ENCODE results near the gene MMP24OS.

Gene MMP24OS

DNA sequence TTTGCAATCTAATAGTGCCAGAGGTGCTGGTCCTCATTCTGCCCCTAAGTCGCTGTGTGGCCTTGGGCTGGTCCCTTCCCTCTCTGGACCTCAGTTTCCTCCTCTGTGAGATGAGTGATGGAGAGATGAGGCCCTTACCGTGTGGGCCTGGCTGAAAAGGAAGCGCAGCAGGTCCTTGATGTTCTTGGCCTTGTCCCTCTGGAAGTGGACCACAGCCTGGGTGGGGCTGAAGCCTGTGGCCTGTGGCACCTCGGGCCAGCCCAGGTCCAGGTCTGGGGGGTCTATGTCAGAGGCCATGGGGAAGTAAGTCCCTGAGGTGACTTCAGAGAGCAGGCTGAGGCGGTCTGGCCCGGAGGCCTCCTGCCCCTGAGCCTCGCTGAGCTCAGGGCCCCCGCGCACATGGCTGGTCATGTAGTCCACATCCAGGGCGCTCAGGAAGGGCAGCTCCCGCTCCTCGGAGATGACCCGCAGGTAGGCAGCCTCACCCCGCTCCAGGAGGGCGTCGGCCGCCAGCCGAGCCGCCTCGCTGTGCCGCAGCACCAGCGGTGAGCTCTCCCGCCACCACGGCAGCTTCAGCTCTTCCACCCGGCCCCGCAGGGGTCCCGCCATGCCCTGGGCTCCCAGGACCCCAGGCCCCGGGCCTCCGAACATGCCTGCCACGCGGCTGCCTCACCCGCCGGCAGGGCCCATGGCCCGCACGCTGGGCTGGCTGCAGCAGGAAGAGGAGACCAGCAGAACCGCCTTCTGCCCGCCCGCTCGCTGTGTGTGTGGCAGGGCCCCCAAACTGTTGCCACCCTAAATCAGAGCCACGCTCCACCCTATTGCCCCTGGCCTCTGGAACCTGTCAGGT lies 14.0 kb upstream of the MMP24OS start, which contains the start of gene FAM83C:
Gene FAM83C, minus strand, starts transcription at position 772 of the 850 bp plus-strand sequence. Its CDS starts 121 bp downstream, at position 651.
- no peak for DNase-seq (ENCODE audit: low read depth)

DNA sequence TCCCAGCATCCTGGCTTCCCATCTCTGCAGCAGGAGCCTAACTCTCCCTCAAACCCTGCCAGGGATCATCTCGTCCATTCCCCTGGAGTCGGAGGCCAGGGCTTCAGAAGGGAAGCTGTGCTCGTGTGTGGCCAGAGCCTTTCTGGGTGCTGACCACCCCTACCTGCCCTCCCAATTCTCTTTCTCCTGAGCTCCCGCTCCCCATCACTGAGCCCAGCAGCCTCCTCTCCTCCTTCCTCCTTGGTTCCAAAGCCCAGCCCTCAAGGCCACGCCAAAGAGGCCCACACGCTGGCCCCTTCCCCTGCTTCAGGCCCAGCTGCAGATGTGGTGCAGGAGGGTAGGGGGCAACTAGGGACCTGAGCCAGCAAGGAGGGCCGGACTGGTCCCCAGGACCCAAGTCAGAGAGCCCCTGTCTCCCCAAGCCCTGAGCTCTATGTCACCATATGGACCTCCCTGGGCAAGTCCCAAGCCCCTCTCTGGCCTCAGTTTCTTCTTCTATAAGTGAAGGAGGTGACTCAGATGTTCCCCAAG lies 13.0 kb upstream of the MMP24OS start:
- no peak for DNase-seq (ENCODE audit: low read depth)

DNA sequence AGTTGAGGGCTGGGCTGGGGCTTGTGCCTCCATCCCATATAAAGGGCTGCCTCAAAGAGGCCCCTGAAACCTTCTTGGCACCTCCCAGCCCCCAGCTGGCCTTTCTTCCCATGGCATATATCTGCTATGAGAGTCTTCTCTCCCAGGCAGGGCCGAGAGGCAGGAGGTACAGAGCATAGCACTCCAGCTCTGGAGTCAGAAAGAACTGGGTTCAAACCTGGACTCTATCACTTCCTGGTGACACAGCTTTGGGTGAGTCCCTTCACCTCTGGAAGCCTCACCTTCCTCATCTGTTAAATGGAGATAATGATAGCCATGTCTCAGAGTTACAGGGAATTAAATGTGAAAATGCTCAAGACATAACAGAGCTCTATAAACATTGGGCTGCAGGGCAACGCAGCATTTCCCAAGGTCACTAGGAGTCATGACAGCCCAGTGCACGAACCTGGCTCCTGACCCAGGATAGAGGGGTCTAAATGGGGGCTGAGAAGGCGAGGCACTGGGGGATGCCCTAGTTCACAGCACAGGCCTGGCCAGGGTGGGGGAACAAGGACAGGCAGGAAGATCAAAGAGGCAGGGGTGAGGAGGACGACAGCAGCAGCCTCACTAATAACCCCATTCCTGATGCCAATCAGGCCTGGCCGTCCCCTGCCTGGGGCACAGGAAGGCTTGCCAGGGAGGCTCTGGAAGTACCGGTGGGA lies 12.4 kb upstream of the MMP24OS start:
- no peak for DNase-seq (ENCODE audit: low read depth)

DNA sequence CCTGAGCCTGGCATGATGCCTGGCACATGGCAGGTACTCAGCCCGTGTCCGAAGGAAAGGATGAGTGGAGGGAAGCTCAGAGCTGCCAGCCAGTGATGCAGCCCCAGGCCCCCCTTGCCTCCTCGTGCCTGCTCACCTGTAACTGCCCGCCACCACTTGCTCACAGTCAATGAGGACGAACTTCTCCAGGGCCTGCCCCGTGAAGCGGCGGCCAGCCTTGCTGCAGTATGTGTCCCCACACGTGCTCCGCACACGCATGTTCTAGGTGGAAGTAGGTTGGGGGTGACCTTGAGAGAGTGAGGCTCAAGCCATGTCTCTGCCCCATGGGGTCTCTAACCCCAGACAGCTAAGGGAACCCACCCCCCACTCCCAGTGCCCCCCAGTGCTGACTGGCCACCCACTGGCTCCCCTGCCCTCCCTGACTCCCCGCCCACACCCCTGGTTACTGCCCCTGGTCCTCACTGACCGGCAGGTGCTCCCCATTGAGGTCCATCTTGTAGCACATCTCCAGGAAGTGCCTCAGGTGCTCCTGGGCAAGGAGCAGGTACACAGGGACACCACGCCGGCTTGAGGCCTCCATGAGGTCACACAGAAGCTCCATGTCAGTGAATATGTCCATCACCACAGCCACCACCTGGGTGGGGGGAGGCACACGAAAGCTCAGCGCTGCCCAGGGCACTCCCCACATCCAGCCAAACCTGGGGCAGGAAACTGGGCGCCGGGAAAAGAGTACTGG lies 10.6 kb upstream of the MMP24OS start:
- DNase-seq (ENCODE audit: low read depth) = no peak

DNA sequence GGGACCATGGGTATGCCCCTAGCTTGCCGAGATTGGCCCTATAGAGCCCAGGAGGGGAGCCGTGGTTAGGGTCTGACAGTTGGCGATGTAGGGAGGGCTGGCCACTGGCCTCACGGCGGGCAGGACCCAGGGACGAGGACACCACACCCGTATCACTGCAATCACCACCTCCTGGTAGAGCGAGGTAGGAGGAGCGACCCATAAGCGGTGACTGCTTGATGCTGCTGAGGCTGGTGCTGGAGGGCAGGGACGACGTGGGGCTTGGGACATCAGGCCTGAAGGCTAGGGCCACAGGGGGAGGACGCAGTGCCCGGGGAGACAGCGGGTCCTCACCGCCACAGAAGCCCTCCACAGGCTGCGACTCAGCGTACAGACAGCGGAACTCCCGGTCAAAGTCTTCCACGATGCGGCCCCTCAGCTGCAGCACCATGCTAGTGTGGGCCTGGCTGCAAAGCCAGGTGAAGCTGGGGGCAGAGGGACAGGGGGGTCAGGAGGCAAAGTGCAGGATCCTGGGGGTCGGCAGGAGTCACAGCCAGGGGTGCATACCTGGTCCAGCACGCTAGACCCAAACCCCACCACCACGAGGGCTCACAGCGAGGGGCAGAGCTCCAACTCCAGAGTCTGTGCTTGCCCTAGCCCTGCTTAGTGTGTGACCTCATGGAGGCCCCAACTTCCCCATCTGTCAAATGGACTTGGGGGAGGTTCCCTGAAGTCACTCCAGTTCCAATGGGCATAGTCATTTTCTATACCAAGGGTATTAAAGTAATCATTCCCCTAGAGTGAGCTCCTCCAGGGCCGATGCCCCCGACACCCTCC lies 9.8 kb upstream of the MMP24OS start:
- DNase-seq (ENCODE audit: low read depth) = no peak

DNA sequence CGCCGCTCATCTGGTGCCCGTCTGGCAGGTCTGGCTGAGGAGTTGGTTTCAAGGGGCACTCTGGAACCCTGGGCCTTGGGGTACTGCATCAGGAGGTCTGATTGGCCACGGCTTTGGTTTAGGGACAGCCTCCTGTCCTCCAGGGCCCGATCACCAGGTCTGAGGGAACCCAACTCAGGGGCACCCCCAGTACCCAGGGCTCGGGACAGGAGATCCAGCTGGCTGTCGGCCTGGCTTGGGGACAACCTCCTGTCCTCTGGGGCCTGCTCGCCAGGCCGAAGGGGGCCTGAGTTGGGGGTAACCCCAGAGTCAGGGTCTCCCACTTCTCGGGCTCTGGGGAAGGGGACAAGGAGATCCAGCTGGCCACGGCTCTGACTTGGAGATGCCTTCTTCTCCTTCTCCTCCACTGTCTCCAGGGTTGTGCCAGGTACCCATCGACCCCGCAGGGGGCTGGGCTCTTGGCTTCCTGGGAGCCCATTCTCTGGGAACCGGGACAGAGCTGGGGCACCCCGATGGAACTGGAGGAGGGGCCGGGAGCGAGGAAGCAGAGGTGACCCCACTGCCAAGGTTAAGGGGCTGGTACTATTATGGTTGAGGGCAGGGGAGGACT lies 9.1 kb upstream of the MMP24OS start:
- no peak for DNase-seq (ENCODE audit: low read depth)

DNA sequence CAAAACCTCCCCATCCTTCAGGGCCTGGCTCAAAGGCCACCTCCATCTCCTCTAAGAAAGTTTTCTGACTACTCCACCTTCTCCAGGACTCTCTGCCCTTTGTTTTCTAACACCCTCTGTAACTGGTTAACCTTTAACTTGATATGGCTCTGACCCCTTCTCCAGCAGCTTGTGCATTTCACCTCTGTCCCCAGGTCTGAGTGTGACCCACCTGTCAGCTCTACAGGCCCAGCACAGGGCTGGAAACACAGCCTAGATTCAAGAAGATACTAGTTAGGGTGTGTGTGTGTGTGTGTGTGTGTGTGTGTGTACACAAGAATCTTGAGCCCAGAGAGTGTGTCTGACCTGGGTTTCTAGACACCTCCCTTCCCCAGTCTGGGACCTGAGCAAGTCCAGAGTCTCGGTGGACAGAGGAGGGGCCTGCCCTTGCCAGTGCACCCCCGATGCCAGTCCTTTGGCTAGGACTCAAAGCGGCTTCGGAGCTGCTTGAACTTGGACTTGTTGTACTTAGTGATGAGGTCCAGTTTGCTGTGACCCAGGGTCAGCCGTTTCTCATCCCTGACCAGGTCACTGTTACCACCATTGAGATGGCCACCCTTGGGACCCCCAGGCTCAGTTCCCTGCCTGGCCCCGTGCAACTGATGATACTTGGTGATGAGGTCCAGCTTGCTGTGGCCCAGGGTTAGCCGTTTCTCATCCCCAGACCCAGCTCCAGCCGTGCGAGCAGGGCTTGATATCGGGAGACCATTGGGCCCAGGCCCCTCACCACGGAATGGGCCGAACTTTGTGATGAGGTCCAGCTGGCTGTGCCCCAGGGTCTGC lies 8.4 kb upstream of the MMP24OS start:
- no peak for DNase-seq (ENCODE audit: low read depth)

DNA sequence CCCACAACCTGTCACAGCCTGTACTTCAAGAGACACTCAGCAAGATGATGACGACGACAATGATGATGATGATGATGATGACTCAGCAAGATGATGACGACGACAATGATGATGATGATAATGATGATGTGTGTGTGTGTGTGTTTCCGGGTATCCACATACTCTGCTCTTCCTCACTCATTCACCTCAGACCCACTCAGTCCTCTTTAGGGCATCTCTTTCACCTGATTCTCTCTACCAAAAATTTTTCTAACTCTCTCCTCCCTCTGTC lies 7.8 kb upstream of the MMP24OS start:
- no peak for DNase-seq (ENCODE audit: low read depth)

DNA sequence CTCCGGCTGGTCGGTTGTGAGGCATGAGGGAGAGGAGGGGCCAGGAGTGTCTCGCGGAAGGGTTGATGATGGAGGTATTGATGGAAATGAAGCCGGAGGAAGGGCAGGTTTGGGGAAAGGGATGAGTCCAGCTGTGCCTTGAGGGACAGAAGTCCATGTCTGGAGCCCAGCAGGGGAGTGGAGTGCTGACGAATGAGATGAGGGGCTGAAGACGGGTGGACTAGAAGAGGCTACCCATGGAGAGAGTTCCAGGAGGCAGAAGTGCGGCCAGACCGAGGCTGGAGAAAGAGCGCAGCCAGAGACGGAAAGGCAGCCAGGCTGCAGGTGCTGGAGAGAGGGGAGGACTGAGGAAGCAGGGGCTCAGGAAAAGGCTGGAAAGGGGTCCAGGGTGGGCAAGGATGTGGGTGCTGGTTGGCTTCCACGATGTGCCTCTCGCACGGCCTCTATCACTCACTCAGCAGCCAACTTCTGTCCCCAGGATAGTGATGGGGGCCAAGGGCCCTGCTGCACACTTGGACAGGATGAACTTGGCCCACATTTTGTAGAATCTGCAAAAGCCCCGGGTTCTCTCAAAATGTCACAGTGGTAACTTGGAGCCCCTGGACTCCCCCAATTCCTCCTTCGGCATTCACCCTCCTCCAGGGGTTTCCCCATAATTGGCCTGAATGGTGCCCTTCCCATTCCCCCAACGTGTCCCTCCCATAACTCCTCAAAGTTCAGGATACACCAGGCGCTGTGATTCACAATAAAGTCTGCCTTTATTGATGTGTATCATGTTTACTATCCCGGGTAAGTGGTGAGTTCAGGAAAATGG lies 7.3 kb upstream of the MMP24OS start:
- DNase-seq (ENCODE audit: low read depth) = no peak

DNA sequence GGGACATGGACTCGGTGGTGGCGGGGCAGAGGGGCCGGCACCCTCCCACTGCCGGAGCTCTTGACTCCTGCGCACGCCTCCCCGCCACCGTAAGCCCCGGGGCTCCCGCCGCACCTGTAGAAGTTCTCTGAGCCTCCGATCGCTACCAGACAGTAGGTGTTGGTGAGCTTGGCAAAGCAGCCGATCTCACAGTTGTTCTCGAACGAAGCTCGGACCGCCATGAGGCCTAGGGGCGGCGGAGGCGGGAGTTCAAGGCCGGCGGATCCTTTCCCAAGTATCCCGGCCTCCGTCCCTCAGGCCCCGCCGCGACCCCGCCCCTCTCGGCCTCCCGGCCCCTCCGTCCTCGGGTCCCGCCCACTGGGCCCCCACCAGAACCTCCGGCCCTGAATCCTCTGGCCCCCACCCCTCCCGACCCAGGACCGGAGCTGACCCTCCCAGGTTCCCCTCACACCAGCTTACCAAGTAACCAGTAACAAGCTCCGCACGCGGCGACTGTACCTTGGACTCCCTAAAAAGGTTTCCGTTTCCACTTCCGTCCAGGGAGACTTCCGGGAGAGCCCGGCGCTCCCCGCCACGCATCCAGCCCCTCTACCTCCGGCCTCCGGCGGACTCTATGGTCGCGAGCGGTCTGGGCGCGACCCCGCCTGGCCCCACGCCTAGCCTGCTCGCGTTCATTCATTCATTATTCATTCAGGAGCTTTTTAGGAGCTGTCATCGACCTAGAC lies 6.5 kb upstream of the MMP24OS start, which contains the start of gene EIF6:
Gene EIF6, minus strand, starts transcription at position 506 of the 725 bp plus-strand sequence. Its CDS starts 285 bp downstream, at position 221.
- peak; percentile 50 for DNase-seq (ENCODE audit: low read depth)

DNA sequence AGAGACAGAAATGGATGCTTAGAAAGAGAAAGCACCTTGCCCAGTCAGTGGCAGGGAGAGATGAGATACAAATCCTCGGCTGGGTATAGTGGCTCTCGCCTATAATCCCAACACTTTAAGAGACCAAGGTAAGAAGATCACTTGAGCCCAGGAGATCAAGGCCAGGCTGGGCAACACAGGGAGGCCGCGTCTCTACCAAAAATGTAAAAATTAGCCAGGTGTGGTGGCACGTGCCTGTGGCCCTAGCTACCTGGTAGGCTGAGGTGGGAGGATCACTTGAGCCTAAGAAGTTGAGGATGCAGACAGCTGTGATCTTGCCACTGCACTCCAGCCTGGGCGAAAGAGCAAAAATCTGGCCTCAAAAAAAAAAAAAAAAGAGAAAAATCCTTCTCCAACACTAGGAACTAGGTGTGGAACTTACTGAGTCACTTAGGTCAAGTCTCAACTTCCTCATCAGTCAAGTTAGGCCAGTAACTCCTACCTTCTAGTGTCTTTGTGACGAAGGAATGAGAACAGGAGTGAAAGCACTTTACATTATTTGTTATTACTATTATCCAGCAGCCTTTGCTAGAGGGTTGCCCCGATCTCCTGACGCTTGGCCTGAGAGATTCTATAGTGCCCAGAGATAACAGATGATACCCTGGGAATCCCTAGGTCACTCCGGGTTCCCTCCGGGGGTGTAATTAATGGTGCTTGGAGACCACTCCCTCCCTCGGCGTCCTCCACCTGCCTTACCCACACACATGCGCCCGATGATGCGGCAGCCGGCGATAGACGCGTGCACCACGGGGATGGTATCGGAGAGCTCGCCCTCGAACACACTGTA lies 5.7 kb upstream of the MMP24OS start:
- DNase-seq (ENCODE audit: low read depth) = no peak

DNA sequence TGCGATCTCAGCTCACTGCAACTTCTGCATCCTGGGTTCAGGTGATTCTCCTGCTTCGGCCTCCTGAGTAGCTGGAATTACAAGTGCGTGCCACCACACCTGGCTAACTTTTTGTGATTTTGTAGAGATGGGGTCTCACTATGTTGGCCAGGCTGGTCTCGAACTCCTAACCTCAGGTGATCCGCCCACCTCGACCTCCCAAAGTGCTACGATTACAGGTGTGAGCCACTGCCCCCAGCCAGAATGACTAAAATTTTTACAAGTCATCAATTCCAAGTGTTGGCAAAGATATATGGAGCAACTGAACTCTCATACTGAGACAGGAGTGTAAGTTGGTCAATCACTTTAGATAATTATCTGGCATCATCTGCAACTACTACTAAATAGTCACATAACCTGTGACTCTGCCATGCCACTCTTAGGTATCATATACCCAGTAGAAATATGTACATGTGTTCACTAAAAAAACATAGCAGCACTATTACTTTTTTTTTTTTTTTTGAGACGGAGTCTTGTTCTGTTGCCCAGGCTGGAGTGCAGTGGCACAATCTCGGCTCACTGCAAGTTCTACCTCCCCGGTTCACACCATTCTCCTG lies 3.7 kb upstream of the MMP24OS start:
- no peak for DNase-seq (ENCODE audit: low read depth)

DNA sequence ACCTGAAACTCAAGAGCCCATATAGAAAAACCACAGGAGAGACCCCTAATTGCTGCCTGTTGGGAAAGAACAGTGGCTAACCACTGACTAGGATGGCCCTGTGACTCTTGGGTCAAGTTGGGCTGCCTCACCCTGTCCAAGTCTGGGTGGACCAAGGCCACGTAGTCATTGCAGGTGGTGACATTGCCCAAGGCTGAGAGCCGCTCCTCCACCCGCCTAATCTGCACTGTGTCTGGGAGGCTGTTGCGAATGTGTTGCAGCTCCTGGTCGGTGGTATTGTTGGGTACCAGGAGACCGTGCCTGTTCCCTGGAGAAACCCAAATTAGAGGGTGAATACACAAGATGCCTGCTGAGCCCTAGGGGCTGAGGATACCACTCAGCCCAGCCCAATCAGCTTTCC lies 2.6 kb upstream of the MMP24OS start:
- no peak for DNase-seq (ENCODE audit: low read depth)

DNA sequence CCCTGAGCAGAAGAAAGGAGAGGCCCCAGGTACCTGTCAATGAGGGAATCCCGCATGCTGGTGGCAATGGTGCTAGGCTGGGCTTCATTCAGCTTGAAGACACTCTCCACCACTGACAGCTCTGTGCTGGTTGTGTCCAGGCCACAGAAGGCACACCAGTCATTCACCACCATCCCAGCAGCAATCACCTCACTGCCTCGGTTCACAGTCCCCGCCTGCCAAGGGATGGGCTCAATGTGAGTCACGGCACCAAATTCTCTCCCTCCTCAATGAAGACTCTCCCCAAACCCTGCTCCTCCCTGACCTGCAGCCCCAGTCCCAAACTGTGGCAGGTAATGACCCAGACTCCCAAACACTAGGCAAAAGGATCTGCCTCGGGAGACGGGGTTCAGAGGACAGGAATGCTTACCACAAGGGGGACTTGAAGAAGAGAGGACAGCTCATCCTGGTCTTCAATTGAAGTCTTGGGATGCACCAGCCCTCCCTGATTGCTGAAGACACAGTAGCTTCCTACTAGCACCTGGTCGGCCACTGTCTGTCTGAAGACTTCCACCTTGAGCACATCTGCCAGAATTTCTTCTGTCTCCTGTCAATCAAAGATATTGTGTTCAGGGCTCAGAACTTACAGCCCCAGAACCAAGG lies 1.7 kb upstream of the MMP24OS start:
- no peak for DNase-seq (ENCODE audit: low read depth)

DNA sequence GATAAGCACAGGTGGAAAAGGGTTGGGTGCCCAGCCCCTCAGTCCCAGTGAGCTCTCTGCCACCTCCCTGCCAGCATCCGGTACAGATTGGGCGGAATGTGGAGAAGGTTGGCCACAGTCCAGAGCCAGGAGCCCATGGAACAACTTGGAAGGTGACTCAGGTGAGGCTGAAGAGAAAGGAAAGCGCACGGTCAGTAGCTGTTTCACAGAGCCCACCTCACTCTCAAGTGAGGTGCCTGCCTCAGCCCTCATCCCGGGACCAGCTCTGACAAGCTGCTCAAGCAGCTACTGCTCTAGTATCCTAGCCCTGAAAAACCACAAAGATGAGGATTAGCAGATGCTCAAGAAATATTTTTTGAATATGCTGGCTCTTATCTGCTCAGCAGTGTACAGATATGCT lies 1.1 kb upstream of the MMP24OS start:
- DNase-seq (ENCODE audit: low read depth) = no peak

DNA sequence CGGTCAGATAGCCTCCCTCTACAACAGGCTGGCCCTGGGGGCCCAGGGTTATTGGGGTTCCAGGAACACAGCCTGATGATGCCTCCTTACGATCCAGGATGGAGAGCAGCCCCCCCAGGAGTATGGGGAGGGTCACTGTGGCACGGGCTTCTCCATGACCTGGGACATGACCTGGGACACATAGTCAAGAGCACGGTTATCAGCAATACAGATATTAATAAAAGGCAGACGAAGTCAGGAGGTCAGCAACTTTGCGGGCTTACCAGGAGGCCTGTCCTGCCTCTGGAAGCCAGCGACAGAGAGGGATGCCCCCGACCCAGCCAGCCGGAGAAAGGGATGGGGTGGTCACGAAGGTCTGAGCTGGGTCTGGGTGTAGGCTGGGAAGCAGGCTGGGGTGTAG lies 795 bp downstream of the MMP24OS start:
- DNase-seq (ENCODE audit: low read depth) = no peak

DNA sequence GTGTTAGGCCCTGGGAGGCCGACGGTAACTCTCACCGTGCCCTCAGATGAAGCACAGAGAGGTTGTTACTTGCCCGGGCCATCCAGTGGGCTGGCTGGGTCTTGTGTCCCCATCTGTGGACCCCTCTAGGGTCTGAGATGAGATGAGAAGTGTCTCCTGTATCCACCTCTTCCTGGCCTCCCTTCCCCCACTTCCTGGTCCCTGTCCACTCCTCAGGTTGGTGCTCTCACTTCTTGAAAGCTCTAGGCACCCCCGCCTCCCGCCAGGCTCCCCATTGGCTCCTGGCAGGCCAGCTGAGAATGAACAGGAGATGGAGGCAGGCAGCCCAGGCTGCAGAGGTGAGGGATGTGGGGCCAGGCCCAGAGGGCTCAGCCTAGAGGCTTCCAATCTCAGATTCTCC lies 1.5 kb downstream of the MMP24OS start:
- no peak for DNase-seq (ENCODE audit: low read depth)
